GM19324 (cell line): Measurements from ENCODE around the gene RPL39L.
"Not testable (repeated sequence)": the region's sequence is repeated elsewhere in the genome, so short reads cannot be mapped to it uniquely, and the experiment has no call there.

Source experiments
- ATAC-seq: cut with Tn5 transposase; IDR thresholded peaks from one replicate; pipeline ENCODE4 v1.9.1; 2021; ENCODE audit warnings: mild to moderate bottlenecking, moderate library complexity; ENCODE audit not compliant: unreplicated experiment, low FRiP score

The RPL39L gene

GRCh38 chr3:187145149-187145895 lies 6.0 kb upstream of the RPL39L start:
- no peak for ATAC-seq

DNA sequence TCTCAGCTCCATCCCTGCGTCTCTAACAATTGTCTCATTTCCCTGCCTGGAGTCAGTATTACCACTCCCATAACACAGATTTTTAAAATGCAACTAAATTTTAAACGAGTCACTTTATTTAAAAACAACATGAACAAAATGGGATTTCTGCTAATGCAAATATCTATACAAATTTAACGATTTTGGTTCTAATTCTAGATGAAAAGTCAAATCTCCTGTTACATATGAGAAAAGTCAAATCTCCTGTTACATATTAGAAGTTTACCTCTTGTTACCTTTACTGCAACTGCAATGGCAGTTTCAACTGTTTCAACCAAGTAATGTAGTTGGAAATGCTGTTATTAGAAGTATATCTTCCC lies 578 bp upstream of the RPL39L start:
- ATAC-seq, result no peak

DNA sequence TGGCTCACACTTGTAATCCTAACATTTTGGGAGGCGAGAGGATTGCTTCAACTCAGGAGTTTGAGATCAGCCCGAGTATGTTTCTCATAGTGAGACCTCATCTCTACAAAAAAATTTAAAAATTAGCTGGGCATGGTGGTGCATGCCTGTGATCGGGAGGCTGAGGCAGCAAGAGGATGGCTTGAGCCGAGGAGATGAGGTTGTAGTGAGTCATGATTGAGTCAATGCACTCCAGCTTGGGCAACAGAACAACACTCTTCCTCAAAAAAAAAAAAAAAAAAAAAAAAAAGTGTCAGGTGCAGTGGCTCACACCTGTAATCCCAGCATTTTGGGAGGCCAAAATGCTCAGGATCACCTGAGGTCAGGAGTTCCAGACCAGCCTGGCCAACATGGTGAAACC lies 2.4 kb downstream of the RPL39L start:
- ATAC-seq, result no peak

DNA sequence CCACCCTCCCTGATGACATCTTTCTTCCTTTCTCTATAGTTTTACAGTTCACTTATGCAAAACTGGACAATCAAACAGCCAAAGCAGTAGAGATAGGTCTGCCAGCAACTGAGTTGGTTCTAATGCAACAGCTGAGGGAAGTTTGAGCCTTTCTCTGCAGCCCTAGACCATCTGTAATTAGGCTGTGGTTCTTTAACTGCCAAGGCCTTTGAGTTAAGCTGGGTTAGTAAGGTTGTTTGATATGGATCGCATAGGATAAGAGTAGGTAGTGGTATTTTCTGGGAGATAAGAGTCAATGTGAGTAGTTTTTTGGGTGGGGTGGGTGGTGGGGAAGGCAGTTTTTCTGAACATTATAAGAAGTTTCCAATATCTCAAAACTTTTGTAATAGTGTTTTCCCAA lies 3.0 kb downstream of the RPL39L start:
- no peak for ATAC-seq

DNA sequence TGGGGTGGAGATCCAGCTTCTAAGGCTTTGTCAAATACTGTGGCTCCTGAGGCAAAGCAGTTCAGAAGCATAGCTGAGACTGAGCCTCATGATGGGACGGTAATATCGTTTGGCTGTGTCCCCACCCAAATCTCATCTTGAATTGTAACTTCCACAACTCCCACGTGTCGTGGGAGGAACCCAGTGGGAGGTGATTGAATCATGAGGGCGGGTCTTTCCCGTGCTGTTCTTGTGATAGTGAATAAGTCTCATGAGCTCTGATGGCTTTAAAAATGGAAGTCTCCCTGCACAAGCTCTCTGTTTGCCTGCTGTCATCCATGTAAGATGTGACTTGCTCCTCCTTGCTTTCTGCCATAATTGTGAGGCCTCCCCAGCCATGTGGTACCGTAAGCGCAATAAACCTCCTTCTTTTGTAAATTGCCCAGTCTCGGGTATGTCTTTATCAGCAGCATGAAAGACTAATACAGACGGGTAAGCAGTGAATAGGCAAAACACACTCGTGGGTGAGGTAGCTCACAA lies 4.1 kb downstream of the RPL39L start:
- not testable (repeated sequence) for ATAC-seq

- not testable (repeated sequence) for ATAC-seq
Measured at GRCh38 chr3:187133181-187133580, 6.1 kb downstream of the RPL39L start.

GRCh38 chr3:187132666-187133065 lies 6.6 kb downstream of the RPL39L start:
- no peak for ATAC-seq

DNA sequence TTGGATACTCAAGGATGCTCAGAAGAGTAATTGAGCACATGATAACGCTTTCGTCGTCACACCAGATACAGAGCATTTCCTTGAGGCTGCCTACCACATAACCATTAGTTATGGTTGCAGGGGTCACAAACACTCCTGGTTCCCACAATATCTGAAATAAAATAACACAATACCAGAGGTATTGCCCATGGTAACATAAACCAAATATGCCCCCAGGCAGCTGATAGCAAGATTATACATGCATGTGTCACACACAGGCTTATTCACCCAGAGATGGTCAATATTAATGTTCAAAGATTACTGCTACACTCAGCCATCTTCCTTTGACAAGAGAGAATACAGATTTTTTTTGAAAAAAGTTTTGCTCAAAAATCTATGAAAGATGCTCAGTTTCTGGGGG lies 7.3 kb downstream of the RPL39L start:
- ATAC-seq, result no peak

- no peak for ATAC-seq
Measured at GRCh38 chr3:187130346-187131066, 8.8 kb downstream of the RPL39L start.

GRCh38 chr3:187125319-187126031 lies 13.8 kb downstream of the RPL39L start:
- no peak for ATAC-seq

DNA sequence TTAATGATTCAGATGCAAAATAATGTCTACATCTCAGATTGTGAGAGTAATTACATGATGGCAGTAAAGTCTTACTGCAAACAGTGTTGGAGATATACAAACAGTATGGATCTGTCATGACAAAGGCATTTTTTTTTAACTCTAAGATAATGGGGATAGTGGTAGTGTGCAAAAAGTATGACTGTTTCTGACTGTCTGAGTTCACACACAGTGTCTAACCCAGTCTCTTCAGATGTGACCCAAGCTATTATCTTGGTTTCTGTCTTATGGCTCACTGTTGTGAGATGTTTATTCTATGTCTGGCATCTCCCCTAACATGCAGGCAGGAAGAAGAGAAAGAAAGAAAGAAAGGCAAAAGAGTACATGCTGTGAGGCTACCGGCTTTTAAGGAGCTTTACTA lies 17.0 kb downstream of the RPL39L start:
- no peak for ATAC-seq

DNA sequence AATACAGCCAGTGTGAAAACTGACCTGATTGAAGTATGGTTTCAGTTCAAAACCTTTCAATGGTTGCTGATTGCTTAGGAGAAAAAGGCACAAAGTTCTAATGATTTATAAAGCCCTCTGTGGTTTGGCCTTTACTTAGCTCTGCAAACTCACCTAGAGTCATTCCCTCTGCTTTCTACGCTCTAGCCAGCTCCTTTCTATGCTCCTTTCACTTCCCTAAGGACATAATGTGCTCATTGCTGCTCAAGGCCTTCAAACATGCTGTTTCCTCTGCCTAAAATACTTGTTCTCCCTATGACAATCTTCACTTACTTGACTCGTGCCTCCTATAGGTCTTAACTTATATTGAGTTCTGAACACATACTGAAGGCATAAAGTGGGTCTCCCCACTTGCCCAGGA lies 19.0 kb downstream of the RPL39L start:
- ATAC-seq, result no peak

GRCh38 chr3:187114511-187114910 lies 24.8 kb downstream of the RPL39L start:
- no peak for ATAC-seq

- ATAC-seq, result no peak
Measured at GRCh38 chr3:187112934-187113793, 26.1 kb downstream of the RPL39L start.

DNA sequence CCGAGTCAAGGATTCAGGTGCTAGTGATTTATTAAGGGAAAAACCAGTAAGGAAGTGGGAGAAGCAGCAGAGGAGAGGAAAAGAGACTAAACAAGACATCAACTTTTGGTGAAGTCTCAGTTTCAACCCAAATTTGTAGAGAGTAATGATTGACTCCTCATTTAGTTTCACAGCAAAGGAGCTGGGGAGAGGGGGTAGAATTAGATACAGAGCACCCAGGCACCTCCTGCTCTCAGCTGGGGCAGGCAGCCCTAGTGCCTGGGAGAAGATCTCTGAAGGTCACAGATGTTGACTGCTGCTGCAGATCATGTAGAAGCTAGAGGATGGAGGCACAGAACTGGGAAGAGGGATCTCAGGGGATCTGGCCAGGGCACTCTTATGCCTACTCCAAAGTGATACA lies 29.1 kb downstream of the RPL39L start:
- ATAC-seq, result no peak

- ATAC-seq, result no peak
Measured at GRCh38 chr3:187107989-187108388, 31.3 kb downstream of the RPL39L start.

DNA sequence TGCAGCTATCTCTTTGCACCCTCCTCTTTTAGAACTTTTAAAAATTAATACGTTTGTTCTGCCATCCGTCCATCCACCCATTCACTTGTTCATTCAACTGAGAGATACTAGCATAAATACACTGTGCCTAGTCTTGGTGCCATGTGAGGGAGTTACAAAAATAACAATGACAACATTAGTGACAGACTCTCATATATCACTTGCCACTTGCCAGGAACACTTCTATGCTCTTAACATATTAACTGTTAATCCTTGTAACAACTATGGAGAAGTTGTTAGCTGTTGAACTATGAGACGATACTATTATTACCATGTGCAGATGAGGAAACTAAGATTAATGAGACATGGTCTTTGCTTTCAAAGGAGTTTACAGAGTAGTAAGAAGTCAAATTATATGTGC lies 33.6 kb downstream of the RPL39L start:
- no peak for ATAC-seq

- no peak for ATAC-seq
Measured at GRCh38 chr3:187104933-187105332, 34.4 kb downstream of the RPL39L start.

- no peak for ATAC-seq
Measured at GRCh38 chr3:187104342-187104741, 35.0 kb downstream of the RPL39L start.

DNA sequence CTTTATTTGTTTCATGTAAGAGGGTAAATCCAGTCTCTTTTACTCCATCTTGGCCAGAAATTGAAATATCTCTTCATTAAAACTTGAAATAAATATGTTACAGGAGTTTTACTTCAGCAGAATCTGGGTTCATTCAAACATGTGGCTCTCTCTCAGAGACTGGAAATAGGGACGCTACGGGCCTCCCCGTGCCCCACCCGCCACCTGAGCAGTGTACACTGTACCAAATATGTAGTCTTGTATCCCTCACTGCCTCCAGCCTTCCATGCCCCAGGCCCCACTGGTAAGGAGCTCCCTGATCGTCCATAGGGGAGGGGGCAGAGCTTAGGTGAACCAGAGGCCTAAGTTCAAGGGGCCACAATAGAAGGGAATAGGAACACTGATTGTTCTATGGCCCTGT lies 36.0 kb downstream of the RPL39L start:
- ATAC-seq, result no peak
